ENCODE data around the gene ADARB1.

GRCh38 chr21:45115141-45115540 is 40.8 kb downstream of the ADARB1 start:
- TF ChIP-seq ZFP3 (CRISPR knock-in tag; IDR thresholded peaks at IDR 0.05), result no peak
- no peak for TF ChIP-seq SNAI2 (CRISPR knock-in tag; IDR thresholded peaks at IDR 0.05)
- no peak for TF ChIP-seq PATZ1 (CRISPR knock-in tag; IDR thresholded peaks at IDR 0.05; ENCODE audit: borderline replicate concordance)
- TF ChIP-seq TOX (CRISPR knock-in tag; IDR thresholded peaks at IDR 0.05; ENCODE audit: borderline replicate concordance), result no peak
- TF ChIP-seq ZFP30 (CRISPR knock-in tag; IDR thresholded peaks at IDR 0.05), result no peak
- TF ChIP-seq, protein P1, sequence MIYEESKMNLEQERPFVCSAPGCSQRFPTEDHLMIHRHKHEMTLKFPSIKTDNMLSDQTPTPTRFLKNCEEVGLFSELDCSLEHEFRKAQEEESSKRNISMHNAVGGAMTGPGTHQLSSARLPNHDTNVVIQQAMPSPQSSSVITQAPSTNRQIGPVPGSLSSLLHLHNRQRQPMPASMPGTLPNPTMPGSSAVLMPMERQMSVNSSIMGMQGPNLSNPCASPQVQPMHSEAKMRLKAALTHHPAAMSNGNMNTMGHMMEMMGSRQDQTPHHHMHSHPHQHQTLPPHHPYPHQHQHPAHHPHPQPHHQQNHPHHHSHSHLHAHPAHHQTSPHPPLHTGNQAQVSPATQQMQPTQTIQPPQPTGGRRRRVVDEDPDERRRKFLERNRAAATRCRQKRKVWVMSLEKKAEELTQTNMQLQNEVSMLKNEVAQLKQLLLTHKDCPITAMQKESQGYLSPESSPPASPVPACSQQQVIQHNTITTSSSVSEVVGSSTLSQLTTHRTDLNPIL (CRISPR knock-in tag; IDR thresholded peaks at IDR 0.05; ENCODE audit: low read depth), result no peak
- no peak for TF ChIP-seq RARB (CRISPR knock-in tag; IDR thresholded peaks at IDR 0.05)
- TF ChIP-seq ZNF565 (CRISPR knock-in tag; conservative IDR thresholded peaks at IDR 0.05; ENCODE audit: low read depth), result no peak
- TF ChIP-seq ESRRG (CRISPR knock-in tag; IDR thresholded peaks at IDR 0.05), result no peak
- TF ChIP-seq ZNF70 (CRISPR knock-in tag; IDR thresholded peaks at IDR 0.05), result no peak
- no peak for TF ChIP-seq GLIS3 (CRISPR knock-in tag; IDR thresholded peaks at IDR 0.05)
- TF ChIP-seq TCF4 (CRISPR knock-in tag; IDR thresholded peaks at IDR 0.05; ENCODE audit: borderline replicate concordance), result no peak
